HG03342 (cell line): Measurements from ENCODE around the gene SOX9.
"Not testable (repeated sequence)": the region's sequence is repeated elsewhere in the genome, so short reads cannot be mapped to it uniquely, and the experiment has no call there.

ENCODE experiments used
- ATAC-seq: cut with Tn5 transposase; IDR thresholded peaks from one replicate; pipeline ENCODE4 v1.9.1; 2021; ENCODE audit warnings: mild to moderate bottlenecking, moderate library complexity; ENCODE audit not compliant: unreplicated experiment

Gene SOX9

GRCh38 chr17:72110942-72111318 is 9.9 kb upstream of the SOX9 start:
- ATAC-seq: no peak

GRCh38 chr17:72111336-72111923 is 9.4 kb upstream of the SOX9 start:
- ATAC-seq: no peak

- ATAC-seq: not testable (repeated sequence)
Measured at GRCh38 chr17:72111926-72112325, 8.9 kb upstream of the SOX9 start.

GRCh38 chr17:72113751-72114150 is 7.1 kb upstream of the SOX9 start:
- ATAC-seq: no peak

- ATAC-seq: no peak
Measured at GRCh38 chr17:72115781-72116525, 4.9 kb upstream of the SOX9 start.

- ATAC-seq: no peak
Measured at GRCh38 chr17:72116661-72117521, 3.9 kb upstream of the SOX9 start.

GRCh38 chr17:72117535-72118334 is 3.1 kb upstream of the SOX9 start:
- ATAC-seq: no peak

GRCh38 chr17:72118335-72119076 is 2.3 kb upstream of the SOX9 start:
- no peak for ATAC-seq

GRCh38 chr17:72119077-72119872 is 1.5 kb upstream of the SOX9 start:
- no peak for ATAC-seq

- no peak for ATAC-seq
Measured at GRCh38 chr17:72119873-72120641, 763 bp upstream of the SOX9 start.

- peak; percentile 4 for ATAC-seq
Measured at GRCh38 chr17:72121164-72122009, 567 bp downstream of the SOX9 start.

GRCh38 chr17:72122010-72122764 is 1.4 kb downstream of the SOX9 start:
- ATAC-seq: no peak

- no peak for ATAC-seq
Measured at GRCh38 chr17:72122765-72123529, 2.1 kb downstream of the SOX9 start.

- no peak for ATAC-seq
Measured at GRCh38 chr17:72123530-72124437, 3.0 kb downstream of the SOX9 start.

GRCh38 chr17:72124438-72124775 is 3.6 kb downstream of the SOX9 start:
- no peak for ATAC-seq
